Activated B cell treated with CpG ODN at 0.5 μM for 24 hours (primary cell): ENCODE data around the gene C14orf93. TPM values are rescaled to one million over a fixed set of nuclear protein-coding genes. Genes with fewer than 3 reads are reported as not detected.
A peak's percentile ranks its signal among the peaks of the same experiment; 100 is the strongest.

ENCODE experiments used
- ATAC-seq: fragments of 200-7000 bp; cut with Tn5 transposase; one replicate; pipeline ENCODE4 v1.10.0; 2021; ENCODE audit warnings: low read depth, mild to moderate bottlenecking, moderate library complexity
- CTCF ChIA-PET: fragments of 350-600 bp; sonication (Branson Sonifier 250); formaldehyde crosslinking; loops from one replicate; lab custom pipeline; 2021; ENCODE audit warnings: antibody characterized with exemption; lab: Charles Lee
- POLR2A ChIA-PET: fragments of 350-600 bp; sonication (Branson Sonifier 250); formaldehyde crosslinking; loops from one replicate; lab custom pipeline; 2021; ENCODE audit warnings: antibody characterized with exemption; lab: Charles Lee
- DNase-seq: peaks from one replicate; pipeline ENCODE4 v3.0.0; 2022
- H3K27ac Mint-ChIP-seq: one replicate; pipeline ENCODE4 v1.8.0; 2020; ENCODE audit warnings: mixed read lengths
- H3K27me3 Mint-ChIP-seq: one replicate; pipeline ENCODE4 v1.8.0; 2021; ENCODE audit warnings: mixed read lengths
- H3K36me3 Mint-ChIP-seq: one replicate; pipeline ENCODE4 v1.8.0; 2021; ENCODE audit warnings: low read depth, mixed read lengths
- H3K4me1 Mint-ChIP-seq: one replicate; pipeline ENCODE4 v1.8.0; 2021; ENCODE audit warnings: mixed read lengths
- H3K4me3 Mint-ChIP-seq: one replicate; pipeline ENCODE4 v1.8.0; 2020; ENCODE audit warnings: mild to moderate bottlenecking, mixed read lengths
- H3K9me3 Mint-ChIP-seq: one replicate; pipeline ENCODE4 v1.8.0; 2020; ENCODE audit warnings: mixed read lengths
- CTCF ChIP-seq: fragments of 200-600 bp; IDR thresholded peaks from one replicate; pipeline ENCODE4 v1.8.0; 2022; ENCODE audit warnings: antibody characterized with exemption, mild to moderate bottlenecking
- intact Hi-C: fragments of 100-400 bp; cut with micrococcal nuclease; formaldehyde crosslinking; loops from one replicate; pipeline ENCODE4 v1.15.1; 2024
- total RNA-seq: library from RNA; stranded (reverse); gene quantifications from 2 replicates; pipeline ENCODE4 v1.2.3, GENCODE V29; 2022

The C14orf93 gene, protein sequence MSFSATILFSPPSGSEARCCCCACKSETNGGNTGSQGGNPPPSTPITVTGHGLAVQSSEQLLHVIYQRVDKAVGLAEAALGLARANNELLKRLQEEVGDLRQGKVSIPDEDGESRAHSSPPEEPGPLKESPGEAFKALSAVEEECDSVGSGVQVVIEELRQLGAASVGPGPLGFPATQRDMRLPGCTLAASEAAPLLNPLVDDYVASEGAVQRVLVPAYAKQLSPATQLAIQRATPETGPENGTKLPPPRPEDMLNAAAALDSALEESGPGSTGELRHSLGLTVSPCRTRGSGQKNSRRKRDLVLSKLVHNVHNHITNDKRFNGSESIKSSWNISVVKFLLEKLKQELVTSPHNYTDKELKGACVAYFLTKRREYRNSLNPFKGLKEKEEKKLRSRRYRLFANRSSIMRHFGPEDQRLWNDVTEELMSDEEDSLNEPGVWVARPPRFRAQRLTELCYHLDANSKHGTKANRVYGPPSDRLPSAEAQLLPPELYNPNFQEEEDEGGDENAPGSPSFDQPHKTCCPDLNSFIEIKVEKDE
- total RNA-seq, result 13.5 and 14.0 TPM in 2 replicates

DNA sequence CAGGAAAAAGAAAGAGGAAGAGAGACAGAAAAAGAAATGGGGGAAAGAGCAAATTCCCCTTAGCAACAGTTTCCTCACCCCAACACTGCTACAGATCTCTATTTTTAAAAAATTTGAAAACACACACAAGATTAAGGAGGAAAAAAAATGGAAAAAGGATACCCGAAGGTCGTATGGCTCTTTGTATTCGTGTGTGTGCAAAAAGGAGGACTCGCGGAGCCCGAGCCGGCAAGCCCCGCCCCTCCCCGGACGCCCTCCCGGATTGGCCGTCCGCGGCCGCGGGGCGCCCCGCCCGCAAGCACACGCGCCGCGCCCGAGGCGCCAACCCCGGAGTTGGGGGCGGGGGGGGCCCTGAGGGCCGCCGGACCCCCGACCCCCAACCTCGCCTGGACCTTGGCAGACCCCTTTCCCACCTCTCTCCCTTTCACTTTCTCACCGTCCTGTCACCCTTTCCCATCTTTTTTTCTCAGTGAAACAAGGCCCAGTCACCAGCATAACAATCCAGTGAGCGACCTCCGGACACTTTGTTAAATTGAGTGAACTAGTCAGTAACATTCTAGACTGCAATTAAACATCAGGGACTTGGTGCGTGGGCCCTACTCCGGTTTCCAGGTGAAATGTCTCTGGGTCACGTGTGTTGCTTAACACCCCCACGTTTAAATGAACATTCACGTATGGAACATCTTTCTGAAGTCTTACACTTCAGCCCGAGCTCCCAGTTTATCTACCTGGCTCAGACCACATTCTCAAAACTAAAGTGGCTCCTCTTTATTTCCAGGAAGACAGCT is at the start of gene C14orf93:
Gene C14orf93 (minus strand): TSS at position 205 of the 788 bp plus-strand sequence. CDS start 11,120 bp downstream, outside the sequence.
- DNase-seq, result peak; percentile 77
- intact Hi-C loops, result loop anchor here (5.0 kb wide), 2 partner anchors 123 to 292 kb away; partner anchors contain the start of gene PPP1R3E
- H3K36me3 Mint-ChIP-seq, result peaks cover 11% of the 10 kb centered on the region
- no peaks in the 10 kb centered on the region for H3K27me3 Mint-ChIP-seq
- TF ChIP-seq CTCF, result no peak
- H3K9me3 Mint-ChIP-seq, result no peaks in the 10 kb centered on the region
- ChIA-PET POLR2A (interaction anchor here (0.6 to 1.0 kb wide), 6 partner anchors 24 to 308 kb away, joined by 4 to 6 read pairs (median 4); partner anchors contain the start of genes ACIN1 and RBM23), CTCF (interaction anchor here (0.9 kb wide), 2 partner anchors 24 to 48 kb away, joined by 3 read pairs; no protein-coding TSS in a partner anchor)
- ATAC-seq, result peak; percentile 40
- H3K27ac Mint-ChIP-seq, result peak within 1 kb of the TSS; percentile 97
- peak within 1 kb of the TSS; percentile 95 for H3K4me3 Mint-ChIP-seq
- peaks cover 44% of the 10 kb centered on the region for H3K4me1 Mint-ChIP-seq

GRCh38 chr14:23058654-23059504 is 48.9 kb upstream of the C14orf93 start:
- no peak overlapping the region for H3K27ac Mint-ChIP-seq

GRCh38 chr14:23057757-23058653 is 48.1 kb upstream of the C14orf93 start:
- peak; percentile 58 for TF ChIP-seq CTCF
- H3K9me3 Mint-ChIP-seq, result no peaks in the 10 kb centered on the region

More at GRCh38 chr14:23058654-23059504, 48.9 kb upstream of the C14orf93 start:
- H3K27me3 Mint-ChIP-seq, result peaks cover 2% of the 10 kb centered on the region
- H3K36me3 Mint-ChIP-seq, result peaks cover 55% of the 10 kb centered on the region
- DNase-seq (no peak), ATAC-seq (no peak)
- H3K4me3 Mint-ChIP-seq, result no peak overlapping the region
- POLR2A ChIA-PET, result interaction anchor here (0.6 to 3.6 kb wide), 11 partner anchors 10 to 236 kb away, joined by 3 to 26 read pairs (median 7); partner anchors contain the start of genes ACIN1, AJUBA, C14orf119 and PSMB5
- TF ChIP-seq CTCF, result no peak
- CTCF ChIA-PET, result interaction anchor here (0.6 to 10.5 kb wide), 24 partner anchors 9 to 780 kb away, joined by 3 to 284 read pairs (median 4); partner anchors contain the start of genes ABHD4, AJUBA, OXA1L and PABPN1
- no peaks in the 10 kb centered on the region for H3K9me3 Mint-ChIP-seq
- intact Hi-C loops, result loop anchor here (1.0 to 10.0 kb wide), 11 partner anchors 10 to 744 kb away; partner anchors contain the start of genes LRP10 and PRMT5
- peaks cover 18% of the 10 kb centered on the region for H3K4me1 Mint-ChIP-seq

More at GRCh38 chr14:23057757-23058653, 48.1 kb upstream of the C14orf93 start:
- H3K36me3 Mint-ChIP-seq, result peaks cover 46% of the 10 kb centered on the region
- peaks cover 18% of the 10 kb centered on the region for H3K4me1 Mint-ChIP-seq
- CTCF ChIA-PET, result interaction anchor here (0.6 to 10.5 kb wide), 31 partner anchors 8 to 779 kb away, joined by 3 to 284 read pairs (median 4); partner anchors contain the start of genes ABHD4, AJUBA, HAUS4 and OXA1L
- DNase-seq (peak; percentile 80), ATAC-seq (peak; percentile 73)
- H3K27ac Mint-ChIP-seq, result no peak overlapping the region
- peaks cover 2% of the 10 kb centered on the region for H3K27me3 Mint-ChIP-seq
- peak overlapping the region; percentile 88 for H3K4me3 Mint-ChIP-seq
- intact Hi-C loops, result loop anchor here (1.0 to 10.0 kb wide), 13 partner anchors 11 to 743 kb away; partner anchors contain the start of genes LRP10 and PRMT5
- POLR2A ChIA-PET, result interaction anchor here (0.6 to 3.6 kb wide), 16 partner anchors 11 to 488 kb away, joined by 3 to 26 read pairs (median 4); partner anchors contain the start of genes ACIN1, AJUBA, C14orf119 and HAUS4
